Activated T-cell treated with anti-CD3 and anti-CD28 coated beads, Interleukin-2, amount 50 U/mL, for 1 hour (primary cell): ENCODE measurements around the gene MRPS2.
"Not testable (repeated sequence)": the region's sequence is repeated elsewhere in the genome, so short reads cannot be mapped to it uniquely, and the experiment has no call there.

ENCODE experiments used
- DNase-seq: peaks from one replicate; pipeline ENCODE4 v3.0.0-alpha.2; 2020

MRPS2 gene

DNA sequence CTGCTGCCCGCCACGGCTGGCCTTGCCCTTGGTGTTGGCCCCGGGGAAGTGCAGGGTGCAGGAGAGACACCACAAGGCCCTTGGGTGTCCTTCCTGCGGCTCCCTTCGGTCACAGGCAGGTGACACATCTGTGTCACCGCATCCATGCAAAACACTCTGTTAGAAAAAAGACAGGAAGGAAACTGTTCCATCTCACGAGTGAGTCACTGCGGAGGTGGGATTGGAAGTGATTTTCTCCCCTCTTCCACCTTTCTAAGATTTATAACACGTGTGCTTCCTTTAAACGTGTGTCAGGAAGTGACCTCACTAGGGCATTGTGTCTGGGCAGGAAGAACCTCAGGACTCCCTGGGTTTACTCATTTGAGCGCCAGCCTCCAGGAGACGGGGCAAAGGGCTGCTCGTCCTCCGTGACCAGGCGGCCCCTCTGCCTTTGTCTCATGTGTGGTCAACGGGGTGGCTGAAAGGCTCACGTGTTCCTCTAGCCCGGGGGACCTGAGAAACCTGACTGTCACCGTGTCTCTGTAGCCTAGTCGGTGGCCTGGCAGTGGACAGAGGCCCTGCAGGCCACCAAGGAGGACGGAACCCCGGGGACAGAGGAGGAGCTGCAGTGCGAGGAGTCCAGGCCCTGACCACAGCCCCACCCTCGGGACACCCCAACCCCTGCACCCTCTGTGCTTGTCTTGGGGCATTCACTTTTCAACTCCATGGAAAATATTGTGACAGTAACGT, 15.8 kb downstream of the MRPS2 start:
- DNase-seq, result no peak

- no peak for DNase-seq
Observed at GRCh38 chr9:135517407-135517822, 16.9 kb downstream of the MRPS2 start.

DNA sequence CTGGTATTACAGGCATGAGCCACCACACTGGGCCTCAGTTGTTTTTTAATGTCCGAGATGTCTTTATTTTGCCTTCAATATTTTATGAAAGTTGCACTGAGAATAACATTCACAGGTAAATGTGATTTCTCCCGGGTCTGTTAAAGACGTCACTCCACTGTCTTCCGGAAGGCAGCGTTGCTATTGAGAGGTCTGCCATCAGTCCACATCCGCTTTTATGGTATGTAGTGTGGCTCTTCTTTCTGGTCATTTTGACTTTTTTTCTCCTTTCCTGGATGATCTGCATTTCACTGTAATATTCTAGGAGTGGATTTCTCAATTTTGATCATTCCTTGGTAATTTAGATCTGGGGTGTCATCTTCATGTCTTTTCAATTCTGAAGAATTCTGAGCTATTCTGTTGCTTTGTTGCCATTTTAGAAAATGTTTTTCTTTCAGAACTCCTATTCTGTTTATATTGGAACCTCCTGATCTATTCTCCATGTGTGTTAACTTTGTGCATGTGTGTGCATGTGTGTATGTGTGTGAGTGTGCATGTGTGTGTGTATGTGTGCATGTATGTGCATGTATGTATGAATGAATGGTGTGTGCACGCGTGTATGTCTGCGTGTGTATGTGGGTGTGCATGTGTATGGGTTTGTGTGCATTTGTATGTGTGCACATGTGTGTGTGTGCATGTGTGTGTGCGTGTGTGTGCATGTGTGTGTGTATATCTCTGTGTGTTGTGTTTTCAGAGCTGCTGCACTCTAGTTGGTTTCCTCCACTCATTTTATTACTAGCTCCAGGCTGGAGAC, 18.9 kb downstream of the MRPS2 start:
- no peak for DNase-seq

- DNase-seq, result no peak
Observed at GRCh38 chr9:135520916-135521607, 20.6 kb downstream of the MRPS2 start, which contains the start of gene LCN1. TSS of gene LCN1 (plus strand) at chr9:135521440. CDS start at chr9:135521498, 58 bp downstream.

GRCh38 chr9:135521608-135522095, 21.2 kb downstream of the MRPS2 start:
- no peak for DNase-seq

GRCh38 chr9:135522137-135522877, 21.8 kb downstream of the MRPS2 start:
- DNase-seq, result no peak

DNA sequence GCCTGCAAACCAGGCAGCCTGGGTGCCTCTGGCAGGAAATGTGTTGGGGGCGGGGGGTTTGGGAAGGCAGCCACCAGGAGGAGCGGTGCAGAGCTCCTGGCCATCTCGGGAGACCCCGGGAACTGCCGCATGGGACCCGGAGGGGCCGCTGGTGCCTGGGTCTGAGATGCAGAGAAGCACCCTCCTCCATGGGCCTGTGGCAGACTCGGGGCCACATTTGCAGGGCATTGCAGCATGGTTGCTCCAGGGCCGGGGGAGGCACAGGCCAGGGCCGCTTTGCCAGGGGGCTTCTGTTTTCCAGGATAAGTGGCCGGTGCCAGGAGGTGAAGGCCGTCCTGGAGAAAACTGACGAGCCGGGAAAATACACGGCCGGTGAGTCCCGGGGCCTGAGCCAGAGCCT, 22.4 kb downstream of the MRPS2 start:
- no peak for DNase-seq

DNA sequence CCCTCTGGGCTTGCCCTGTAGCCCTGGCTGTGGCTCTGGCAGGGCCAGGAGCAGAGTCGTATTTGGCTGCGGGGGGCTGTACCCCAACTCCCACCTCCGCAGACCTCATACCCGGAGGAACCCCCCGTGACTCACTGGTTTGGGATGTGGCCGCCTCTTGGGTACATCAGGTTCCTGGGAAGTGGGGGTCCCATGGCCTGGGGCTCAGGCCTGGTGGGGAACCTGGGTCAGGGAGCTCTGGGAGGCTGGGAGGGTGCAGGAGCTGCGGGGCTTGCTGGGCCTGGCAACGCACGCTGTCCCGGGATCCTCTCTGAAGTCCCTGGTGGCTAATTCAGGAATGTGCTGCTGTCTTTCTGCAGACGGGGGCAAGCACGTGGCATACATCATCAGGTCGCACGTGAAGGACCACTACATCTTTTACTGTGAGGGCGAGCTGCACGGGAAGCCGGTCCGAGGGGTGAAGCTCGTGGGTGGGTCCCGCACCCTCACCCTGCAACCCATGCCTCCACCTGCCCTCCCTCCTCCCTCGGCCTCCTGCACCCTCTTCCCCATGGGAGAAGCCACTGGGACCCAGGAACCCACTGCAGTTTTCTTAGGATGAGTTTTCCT, 23.1 kb downstream of the MRPS2 start:
- DNase-seq, result no peak

- no peak for DNase-seq
Observed at GRCh38 chr9:135524130-135524861, 23.8 kb downstream of the MRPS2 start.

DNA sequence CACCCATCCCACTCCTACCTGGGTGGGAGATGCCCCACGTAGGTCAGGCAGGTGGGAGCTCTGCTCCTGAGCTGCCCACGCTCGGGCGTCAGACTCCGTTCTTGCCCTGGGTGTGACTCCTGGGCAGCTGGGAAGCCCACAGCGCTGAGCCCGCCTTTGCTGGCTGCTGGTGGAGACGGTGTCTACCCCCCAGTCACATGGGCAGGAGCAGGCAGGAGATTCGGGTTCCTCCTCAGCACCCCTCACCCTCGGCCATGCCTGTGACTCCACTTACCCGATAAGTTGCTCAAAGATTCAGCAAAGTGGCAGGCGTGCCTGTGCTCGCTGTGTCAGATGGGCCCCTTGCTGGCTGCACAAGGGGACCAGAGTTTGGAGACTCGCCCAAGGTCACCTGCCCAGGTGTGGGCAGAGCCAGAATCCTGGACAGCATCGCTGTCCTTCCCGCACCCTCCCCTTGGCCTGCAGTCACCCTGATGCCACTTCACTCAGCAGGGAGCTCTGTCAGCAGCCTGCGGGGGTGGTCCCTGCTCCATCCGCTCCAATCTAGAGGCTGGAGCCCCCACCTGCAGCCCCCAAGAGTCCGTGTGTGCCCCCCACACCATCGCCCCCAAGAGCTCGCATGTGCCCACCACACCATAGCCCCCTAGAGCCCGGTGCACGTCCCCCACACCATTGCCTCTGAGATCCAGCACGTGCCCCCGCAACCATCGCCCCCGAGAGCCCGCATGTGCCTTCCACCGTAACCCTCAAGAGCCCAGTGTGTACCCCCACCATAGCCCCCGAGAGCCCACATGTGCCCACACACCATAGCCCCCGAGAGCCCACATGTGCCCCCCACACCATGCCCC, 25.0 kb downstream of the MRPS2 start:
- no peak for DNase-seq

GRCh38 chr9:135526089-135526729, 25.7 kb downstream of the MRPS2 start:
- no peak for DNase-seq

DNA sequence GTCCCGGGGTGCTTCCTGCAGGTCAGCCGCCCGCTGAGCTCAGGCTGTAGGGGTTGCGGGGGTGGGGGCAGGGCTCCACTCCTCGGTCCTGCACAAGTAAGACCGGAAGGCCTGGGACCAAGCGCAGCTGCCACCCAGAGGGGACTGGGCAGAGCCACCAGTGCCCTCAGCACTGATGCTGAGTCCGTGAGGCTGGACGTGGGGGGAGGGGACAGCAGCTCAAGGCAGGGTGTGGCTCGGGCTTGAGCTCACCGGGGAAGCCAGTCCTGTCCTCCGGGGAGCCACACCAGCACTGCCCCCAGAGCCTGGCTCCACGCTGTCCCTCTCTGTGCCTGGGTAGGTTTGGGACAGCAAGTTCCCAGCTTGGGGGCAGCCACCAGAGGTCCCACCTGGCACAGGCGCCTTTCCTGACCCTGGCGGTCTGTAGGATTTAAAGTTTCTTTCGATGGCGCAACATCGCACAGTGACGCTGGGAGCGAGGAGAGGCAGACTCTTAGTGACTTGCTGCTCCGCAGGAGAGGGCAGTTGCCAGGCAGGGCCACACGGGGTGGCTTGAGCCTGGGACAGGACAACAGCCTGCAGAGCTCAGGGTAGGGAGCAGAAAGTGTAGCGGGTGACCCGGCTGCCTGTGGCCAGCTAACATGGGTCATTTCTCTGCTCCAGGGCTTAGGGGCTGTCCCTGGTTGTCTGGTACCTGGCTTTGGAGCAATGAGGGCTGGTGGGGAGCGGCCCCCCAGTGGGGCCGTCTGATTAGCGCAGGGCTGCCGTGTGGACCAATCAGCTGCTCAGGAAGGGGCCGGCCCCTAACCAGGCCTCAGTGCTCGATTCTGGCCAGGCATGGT, 26.5 kb downstream of the MRPS2 start:
- no peak for DNase-seq

DNA sequence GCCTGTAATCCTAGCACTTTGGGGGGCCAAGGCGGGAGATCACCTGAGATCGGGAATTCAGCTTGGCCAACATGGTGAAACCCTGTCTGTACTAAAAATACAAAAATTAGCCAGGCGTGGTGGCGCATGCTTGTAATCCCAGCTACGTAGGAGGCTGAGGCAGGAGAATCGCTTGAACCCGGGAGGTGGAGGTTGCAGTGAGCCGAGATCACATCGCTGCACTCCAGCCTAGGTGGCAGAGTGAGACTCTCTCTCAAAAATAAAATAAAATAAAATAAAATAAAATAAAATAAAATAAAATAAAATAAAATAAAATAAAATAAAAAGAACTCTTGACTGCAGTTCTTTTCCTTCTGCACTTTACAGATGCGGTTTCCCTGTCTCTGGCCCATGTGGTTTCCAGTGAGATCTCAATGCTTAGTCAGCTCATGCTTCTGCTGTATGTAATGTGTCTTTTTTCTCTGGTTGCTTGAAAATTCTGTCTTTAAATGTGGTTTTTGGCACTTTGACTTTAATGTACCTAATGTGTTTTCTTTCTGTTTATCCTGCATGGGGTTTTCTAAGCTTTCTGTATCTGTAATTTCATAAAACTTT, 28.5 kb downstream of the MRPS2 start:
- not testable (repeated sequence) for DNase-seq

DNA sequence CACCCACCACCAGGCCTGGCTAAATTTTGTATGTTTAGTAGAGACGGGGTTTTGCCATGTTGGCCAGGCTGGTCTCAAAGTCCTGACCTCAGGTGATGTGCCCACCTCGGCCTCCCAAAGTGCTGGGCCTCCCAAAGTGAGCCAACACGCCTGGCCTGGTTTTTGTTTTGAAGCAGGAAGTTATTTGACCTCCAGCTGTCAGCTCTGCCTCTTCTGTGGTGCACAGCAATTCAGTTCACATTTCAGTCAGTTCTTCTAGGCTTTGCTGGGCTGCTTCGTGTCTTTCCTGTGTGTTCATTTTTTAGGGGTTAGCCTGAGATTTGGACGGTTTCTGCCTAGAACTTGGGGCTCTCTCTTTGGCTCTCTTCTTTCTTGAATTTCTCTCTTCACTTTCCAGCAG, 29.7 kb downstream of the MRPS2 start:
- no peak for DNase-seq

GRCh38 chr9:135531096-135531495, 30.6 kb downstream of the MRPS2 start:
- no peak for DNase-seq

- DNase-seq, result no peak
Observed at GRCh38 chr9:135533113-135533512, 32.6 kb downstream of the MRPS2 start.

- no peak for DNase-seq
Observed at GRCh38 chr9:135533674-135534073, 33.2 kb downstream of the MRPS2 start.

DNA sequence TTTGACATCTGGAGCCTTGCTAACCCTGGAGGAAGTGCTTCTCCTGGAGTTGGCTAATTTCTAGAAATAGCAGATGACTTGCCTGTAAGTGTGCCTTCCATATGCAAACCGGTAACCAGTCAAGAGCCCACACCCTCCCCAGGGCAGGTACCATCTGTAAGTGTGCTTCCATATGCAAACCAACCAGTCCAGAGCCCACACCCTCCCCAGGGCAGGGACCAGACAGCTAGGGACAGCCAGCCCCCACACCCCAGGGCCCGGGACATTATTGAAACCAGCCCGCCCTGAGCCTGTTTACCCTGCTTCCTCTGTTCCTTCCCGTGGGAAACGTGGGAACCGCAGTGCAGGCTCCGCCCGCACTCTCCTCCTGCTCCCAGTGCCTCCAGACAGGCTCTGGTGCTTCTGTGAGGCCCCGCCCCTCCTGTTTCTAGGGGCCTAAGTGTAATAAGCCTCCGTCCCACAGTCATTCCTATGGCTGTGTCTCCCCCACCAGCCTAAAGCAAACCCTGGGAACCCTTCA, 33.8 kb downstream of the MRPS2 start:
- DNase-seq, result not testable (repeated sequence)
